ENCODE data around the gene ZSCAN5A.
"Not testable (repeated sequence)": the region's sequence is repeated elsewhere in the genome, so short reads cannot be mapped to it uniquely, and the experiment has no call there.

The ZSCAN5A gene, protein sequence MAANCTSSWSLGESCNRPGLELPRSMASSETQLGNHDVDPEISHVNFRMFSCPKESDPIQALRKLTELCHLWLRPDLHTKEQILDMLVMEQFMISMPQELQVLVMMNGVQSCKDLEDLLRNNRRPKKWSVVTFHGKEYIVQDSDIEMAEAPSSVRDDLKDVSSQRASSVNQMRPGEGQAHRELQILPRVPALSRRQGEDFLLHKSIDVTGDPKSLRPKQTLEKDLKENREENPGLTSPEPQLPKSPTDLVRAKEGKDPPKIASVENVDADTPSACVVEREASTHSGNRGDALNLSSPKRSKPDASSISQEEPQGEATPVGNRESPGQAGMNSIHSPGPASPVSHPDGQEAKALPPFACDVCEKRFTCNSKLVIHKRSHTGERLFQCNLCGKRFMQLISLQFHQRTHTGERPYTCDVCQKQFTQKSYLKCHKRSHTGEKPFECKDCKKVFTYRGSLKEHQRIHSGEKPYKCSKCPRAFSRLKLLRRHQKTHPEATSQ
- 2.1 to 14.5 (median 8.3) reads per million in 17 experiments for total RNA-seq

DNA sequence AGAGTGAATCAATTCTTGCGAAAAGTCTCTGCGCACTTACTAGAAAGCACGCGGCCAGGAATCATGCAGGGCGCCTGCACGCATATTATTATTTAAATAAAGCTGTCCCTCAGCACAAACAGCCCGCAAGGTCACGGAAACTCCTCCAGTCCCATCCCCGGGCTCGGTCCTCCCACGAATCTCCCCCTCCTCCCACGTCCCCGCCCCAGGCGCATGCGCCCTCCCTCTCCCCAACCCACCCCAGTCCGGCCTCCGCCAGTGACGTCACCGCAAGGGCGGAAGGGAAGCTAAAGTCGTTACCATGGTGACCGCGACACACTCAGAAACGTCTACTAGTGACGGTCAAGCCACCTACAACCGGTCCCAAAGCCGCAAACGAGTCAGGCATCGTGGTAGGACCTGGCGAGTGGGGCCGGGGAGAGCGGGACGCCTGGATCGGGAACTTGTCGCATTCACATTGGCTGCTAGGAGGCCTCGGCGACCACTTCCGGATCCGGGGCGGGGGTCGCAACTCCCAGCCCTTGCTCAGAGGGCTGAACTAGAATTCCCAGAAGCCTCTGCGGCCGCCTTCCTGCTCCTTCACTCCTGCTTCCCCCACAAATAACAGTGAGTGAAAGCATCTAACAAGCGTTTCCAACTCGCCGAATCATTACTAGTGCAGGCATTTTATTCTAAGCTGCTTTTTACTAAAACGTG lies at the start of gene ZSCAN5A:
TSS of gene ZSCAN5A (minus strand) at position 459 of the 696 bp plus-strand sequence. CDS start 89,793 bp downstream, outside the sequence.
- peak; percentile 96 to 99 (median 98) for DNase-seq

DNA sequence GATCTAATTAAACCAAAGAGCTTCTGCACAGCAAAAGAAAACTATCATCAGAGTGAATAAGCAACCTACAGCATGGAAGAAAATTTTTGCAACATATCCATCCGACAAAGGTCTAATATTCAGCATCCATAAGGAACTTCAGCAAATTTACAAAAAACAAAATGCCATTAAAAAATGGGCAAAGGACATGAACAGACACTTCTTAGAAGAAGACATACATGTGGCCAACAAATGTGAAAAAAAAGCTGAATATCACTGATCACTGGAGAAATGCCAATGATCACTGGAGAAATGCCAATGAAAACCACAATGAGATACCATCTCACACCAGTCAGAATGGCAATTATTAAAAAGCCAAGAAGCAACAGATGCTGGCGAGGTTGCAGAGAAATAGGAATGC lies 46.2 kb upstream of the ZSCAN5A start:
- no peak for DNase-seq

DNA sequence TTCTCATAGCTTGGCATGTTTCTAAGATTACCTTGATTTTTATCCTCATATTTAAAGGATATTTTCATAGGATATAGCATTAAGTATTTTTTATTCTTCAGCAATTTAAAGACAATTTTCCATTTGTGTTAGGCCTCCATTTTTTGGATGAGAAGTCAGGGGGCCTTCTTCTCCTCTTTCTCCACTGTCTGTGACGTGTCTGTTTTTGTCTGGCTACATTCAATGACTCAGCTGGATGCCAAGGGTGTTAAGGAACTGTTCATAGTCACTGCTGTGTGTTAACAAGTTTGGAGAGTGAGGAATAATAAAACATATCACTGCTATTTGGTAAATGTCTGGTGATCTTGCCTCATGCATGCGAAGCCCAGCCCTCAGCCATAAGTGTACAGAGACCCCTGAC lies 42.3 kb upstream of the ZSCAN5A start:
- DNase-seq, result no peak

DNA sequence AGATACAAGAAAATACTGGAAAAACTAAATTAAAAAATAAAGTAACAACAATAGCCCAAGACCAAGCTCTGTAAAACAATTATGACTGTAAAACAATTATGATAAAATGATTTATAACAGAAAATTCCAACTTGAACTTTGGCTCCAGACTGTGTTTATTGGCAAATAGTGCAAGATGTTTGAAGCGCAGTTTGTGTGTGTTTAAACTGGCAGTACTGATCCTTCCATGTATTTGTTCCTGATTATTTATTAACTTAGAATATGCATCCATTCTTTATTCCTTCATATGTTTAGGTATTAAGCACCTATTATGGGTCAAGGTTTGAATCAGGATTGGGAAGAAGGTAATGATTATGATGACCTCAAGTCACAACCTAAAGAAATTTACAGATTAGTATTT lies 40.9 kb upstream of the ZSCAN5A start:
- DNase-seq, result no peak

DNA sequence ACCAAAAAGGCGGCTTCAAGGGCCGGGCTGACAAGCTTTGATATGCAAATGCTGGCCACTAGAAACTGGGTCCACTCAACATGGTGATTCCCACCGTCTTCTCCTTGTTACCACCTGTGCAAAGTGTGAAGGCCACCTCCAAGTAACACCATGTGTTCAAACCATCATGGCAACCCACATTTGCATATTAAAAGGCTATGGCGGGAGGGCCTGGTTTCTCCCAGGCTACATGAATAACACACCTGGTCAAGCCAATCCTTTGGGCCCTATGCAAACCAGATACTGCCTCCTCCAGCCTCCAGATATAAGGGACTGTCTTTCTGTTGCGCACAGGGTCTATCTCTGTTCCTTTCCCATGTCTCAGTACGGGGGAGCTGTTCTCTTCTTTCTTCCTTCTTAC lies 36.6 kb upstream of the ZSCAN5A start:
- no peak for DNase-seq

DNA sequence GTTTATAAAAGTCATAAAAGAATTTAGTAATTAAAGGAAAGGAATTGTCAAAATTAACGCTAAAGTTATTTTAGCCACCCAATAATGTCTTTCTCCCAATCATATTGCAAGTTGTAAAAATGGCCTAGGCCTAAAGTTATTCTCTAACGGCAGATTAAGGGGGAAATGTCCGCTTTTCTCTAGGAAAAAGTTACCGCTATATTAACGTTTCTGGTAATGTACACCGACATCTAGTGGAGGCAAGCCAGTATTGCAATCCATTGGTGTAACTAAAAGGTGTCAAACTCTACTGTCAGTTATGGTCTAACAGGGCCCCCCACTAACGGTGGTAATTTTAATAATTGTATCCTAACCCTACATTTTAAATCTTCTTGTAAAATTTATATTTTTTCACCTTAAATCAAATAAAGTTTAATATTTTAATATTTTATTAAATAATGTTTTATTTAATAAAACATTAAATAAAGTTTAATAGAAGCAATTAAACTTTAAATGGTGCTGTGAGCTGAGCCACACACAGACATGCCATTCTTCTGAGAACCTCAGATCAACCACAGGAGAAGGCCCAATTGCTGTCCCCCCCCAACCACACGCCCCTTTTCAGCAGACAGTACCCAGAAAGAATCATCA lies 35.9 kb upstream of the ZSCAN5A start:
- peak; percentile 74 to 80 (median 76) for DNase-seq

DNA sequence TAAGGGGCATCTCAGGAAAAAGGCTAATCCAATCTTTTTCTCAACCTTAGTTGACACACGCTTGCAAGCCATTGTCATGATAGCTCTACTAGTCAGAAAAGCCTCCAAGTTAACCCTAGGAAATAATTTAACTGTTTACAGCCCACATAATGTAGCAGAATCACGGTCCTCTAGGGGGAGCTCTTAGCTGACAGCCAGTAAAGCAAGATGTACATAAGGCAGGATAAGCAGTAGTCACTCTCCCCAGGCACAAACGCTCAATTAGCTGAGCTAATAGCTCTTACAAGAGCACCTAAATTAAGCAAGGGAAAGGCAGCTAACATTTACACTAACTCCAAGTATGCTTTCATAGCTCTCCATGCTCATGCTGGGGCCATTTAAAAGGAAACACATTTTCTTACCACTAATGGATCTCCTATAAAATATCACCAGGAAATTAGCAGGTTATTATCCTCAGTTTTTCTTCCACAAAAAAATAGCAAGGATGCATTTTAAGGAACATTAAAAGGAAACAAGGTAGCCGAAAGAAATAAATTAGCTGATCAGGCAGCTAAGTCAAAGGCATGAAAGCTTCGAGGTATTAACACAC lies 33.7 kb upstream of the ZSCAN5A start:
- DNase-seq, result peak; percentile 18 to 47 (median 31)

DNA sequence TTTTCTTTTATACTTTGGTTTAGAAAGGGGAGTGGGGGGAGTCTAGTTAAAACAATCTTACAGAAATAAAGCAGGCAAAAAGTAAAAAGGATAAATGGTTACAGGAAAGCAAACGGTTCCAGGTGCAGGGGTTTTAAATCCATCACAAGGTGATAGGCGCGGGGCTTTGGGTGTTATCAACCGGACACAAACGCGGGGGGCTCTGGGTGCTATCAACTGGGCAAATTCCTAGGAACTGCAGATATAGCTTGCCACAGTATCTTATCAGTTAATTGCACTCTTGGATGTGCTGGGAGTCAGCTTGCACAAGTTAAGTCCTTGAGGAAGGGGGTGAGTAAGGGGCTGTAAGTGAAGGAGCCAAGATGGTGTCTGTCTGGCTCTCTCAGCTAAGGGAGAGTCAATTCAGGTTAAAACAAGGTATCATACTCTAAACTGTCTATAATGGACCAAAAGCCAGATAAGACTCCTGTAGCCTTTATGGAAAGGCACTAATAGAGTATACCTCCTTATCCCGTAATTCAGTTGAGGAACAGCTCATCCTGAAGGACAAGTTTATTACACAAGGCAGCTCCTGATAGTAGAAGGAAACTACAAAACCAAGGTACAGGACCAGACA lies 32.6 kb upstream of the ZSCAN5A start:
- DNase-seq, result no peak

DNA sequence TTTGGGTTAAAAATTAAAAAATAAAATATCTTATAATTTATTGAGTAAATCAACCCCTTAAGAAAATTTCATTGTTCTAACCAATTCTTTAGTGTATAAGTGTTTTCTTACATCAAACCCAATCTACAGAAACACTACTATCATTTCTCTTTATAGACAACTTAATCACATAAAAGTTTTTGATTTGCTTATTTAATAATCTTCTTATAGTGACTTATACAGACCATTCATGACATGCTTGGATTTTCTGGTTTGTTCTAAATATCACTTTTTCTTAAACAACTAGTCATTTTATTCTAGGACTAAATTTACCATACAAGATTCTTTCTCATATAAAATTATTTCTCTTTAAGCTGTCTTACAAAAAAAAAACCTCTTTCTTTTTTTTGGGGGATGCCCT lies 27.3 kb upstream of the ZSCAN5A start:
- DNase-seq, result no peak

DNA sequence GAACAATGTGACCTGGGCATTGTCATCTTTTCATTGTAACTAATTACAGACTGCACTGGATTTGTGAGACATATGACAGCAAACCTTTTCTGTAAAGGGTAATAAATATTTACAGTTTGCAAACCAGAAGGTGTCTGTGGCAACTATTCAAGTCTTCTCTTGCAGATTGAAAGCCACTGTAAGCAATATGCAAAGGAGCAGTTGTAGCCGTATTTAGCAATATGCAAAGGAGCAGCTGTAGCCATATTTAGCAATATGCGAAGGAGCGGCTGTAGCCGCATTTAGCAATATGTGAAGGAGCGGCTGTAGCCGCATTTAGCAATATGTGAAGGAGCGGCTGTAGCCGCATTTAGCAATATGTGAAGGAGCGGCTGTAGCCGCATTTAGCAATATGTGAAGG lies 24.4 kb upstream of the ZSCAN5A start:
- not testable (repeated sequence) for DNase-seq

DNA sequence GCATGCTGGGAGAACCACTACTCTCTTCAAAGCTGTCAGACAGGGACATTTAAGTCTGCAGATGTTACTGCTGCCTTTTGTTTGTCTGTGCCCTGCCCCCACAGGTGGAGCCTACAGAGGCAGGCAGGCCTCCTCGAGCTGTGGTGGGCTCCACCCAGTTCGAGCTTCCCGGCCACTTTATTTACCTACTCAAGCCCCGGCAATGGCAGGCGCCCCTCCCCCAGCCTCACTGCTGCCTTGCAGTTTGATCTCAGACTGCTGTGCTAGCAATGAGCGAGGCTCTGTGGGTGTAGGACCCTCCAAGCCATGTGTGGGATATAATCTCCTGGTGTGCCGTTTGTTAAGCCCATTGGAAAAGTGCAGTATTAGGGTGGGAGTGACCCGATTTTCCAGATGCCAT lies 22.4 kb upstream of the ZSCAN5A start:
- not testable (repeated sequence) for DNase-seq

DNA sequence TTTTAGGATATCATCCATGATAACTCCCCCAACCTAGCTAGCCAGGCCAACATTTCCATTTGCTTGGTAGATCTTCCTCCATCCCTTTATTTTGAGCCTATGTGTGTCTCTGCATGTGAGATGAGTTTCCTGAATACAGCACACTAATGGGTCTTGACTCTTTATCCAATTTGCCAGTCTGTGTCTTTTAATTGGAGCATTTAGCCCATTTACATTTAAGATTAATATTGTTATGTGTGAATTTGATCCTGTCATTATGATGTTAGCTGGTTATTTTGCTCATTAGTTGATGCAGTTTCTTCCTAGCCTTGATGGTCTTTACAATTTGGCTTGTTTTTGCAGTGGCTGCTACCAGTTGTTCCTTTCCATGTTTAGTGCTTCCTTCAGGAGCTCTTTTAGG lies 20.7 kb upstream of the ZSCAN5A start:
- DNase-seq, result not testable (repeated sequence)

DNA sequence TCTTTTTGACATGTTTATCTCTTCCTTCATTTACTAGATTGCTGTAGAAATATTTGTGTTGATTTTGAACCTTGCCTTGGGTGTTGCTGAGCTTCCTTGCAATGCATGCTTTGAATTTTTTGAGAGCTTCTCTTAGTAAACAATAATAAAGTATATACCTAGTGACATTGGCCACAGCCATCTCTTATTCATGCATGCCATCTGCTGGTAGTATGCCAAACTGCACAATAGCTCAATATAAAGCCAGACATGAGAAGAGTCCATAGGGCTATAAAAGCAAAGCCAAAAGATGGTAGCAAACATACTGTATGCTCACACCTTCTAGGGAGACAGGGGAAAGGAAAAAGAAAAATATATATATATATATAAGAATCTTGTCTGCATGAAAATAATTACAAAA lies 18.9 kb upstream of the ZSCAN5A start:
- DNase-seq, result peak; percentile 79 to 86 (median 83)

DNA sequence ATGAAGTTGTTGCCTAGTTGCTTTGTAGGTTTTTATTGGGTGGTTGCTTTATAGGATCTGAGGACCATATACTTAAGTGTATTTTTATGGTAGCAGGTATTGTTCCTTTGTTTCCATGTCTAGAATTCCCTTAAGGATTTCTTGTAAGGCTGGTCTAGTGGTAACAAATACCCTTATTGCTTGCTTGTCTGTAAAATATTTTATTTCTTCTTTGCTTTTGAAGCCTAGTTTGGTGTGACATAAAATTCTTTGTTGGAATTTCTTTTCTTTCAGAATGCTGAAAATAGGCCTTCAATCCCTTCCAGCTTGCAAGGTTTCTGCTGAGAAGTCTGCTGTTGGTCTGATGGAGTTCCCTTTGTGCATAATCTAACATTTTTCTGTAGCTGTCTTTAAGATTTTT lies 18.1 kb upstream of the ZSCAN5A start:
- DNase-seq, result no peak

DNA sequence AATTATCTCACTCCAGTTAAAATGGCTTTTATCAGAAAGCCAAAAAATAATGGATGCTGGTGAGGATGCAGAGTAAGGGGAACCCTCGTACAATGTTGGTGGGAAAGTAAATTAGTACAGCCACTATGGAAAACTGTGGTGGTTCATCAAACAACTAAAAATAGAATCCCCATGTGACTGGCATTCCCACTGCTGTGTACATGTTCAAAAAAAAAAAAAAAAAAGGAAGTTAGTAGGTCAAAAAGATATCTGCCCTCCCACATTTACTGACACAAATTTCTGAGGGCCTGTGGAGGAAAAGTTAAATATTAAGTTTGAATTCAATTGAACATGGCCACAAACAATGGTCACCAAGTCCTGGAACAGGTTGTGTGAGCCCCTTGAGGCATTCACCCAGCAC lies 9.8 kb upstream of the ZSCAN5A start:
- DNase-seq, result peak; percentile 50 to 85 (median 68)

DNA sequence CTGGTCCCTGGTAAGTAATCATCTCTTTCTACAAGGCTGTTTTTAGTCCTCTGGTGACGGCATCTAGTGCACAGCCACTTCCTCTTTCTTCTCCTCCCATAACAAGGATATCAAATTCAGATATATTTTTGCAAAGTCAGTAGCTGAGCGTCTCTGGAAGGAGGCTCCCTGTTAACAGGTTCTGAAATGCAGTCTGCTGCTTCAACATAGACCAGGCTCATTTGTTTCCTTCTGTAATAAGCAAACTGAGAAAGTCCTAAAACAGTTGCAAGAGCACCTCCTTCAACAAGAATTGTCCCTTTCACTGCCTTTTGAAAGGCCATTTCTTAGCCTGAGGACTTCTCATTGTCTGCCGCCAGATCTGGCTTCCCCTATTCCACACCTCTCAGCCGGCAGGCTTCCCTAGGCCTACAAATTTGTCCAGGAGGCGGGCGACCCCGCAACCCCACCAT lies 7.4 kb upstream of the ZSCAN5A start:
- peak; percentile 67 to 85 (median 76) for DNase-seq

DNA sequence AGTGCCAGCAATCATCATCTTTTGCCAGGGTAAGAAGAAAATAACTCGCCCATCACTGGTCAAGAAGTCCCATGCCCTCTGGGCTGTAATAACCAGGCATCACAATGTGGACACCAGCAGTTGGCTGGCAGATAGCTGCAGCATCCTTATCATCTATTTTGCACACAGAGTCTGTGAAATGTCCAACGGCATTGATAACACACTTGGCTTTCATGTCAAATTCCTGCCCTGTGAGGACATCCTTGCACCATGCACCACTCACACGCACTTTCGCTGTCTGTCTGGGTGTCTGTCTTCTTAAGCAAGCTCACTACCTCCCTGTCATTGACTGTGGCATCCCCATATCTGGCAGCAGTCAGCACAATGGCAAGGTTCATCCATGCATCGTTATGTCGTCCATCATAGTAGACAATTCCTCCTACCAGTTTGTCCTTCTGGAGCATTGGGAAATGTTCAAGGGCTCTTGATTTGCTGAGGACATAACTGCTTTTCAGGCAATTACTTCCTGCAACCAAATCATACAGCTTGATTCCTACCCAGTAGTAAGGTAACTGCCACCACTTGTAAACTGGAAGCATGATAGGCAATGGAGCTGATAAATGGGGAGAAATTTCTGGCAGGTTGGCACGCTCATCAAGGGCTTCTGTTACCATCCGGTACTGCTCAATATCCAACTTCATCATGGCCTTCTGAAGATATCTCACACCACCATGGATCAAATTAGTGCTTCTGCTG lies 6.8 kb upstream of the ZSCAN5A start:
- no peak for DNase-seq

DNA sequence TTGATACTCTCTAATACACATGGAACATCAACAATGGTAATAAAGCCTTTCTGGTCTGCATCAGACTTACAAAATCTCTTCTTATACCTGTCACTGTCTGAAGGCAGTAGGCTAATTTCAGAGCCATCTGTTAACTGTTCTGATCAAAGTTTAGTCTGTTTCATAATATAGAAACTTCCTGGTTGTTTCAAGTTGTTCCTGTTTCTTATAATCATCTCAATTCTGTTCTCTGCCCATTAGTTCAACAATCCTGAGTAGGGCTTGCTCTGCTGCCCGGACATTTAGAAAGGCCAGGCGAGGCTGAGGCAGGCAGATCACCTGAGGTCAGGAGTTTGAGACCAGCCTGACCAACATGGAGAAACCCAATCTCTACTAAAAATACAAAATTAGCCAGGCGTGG lies 5.4 kb upstream of the ZSCAN5A start:
- DNase-seq, result peak; percentile 12 to 72 (median 60)

DNA sequence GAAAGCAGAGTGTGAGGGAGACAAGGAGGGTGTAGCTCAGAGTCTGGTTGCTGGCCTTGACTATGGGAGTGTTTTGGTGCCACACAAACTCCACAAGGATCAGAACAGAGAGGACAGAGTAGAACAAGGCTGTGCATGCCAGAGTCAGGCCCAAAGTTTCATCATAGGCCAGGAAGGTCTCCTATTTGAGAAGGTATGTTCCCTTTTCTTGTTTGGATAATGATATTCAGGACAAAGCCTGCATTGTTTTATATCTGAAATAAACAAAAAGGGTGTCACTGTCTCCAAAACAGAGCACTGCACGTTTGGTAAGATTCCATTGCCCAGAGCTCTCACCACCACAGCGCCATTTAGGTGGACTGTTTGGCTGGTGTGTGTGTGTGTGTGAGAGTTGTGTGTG lies 3.1 kb upstream of the ZSCAN5A start:
- no peak for DNase-seq

DNA sequence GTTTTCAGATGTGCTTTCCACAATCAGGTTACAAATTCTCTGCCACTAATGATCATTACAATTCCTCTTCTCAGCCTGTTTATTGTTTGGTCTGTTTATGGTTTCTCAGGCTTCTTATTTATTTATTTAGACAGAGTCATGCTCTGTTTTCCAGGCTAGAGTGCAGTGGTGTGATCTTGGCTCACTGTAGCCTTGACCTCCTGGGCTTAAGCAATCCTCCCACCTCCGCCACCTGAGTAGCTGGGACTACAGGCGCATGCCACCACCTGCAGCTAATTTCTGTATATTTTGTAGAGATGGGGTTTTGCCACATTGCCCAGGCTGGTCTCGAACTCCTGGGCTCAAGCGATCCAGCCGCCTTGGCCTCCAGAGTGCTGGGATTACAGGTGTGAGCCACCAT lies 2.1 kb upstream of the ZSCAN5A start:
- DNase-seq, result peak in 2 of 4 experiments; percentile 20 to 33

DNA sequence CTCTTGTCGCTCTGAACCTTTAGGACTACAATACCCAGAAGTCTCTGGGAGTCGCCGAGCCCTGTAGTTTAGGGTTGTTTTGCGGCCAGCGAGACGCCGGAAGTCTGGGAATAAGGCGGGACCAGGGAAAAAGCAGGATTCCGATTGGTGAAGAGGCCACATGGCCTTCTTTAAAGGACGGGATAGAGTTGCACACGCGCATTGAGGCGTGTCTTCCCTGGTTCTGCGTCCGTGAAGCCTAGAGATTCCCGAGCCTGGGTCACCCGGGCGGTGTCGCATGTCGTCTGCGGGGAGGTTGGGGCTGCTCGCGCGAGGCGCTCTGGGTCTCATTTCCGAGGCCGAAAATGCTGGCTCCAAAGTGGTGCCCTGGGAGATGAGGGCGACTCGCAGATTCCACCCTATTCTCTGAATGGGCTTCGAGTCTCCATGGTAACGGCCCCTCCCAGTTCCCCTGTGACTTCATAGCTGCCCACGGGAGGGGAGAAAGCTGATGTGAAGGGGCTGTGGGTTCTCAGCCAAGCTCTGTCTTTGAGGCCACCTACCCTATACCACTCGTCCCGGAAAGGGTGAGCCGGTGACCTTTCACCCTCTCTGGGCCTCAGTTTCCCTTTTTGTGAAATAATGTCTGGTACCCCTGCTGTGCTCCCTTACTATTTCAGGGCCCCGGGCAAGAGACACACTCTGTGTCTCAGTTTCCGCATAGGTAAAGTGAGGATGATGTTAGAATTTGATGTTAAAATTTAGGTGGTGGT lies 614 bp upstream of the ZSCAN5A start:
- DNase-seq, result peak; percentile 97 to 99 (median 98)
